ENCODE results near the gene SPATA25.
"Not testable (repeated sequence)": the region's sequence is repeated elsewhere in the genome, so short reads cannot be mapped to it uniquely, and the experiment has no call there.

DNA sequence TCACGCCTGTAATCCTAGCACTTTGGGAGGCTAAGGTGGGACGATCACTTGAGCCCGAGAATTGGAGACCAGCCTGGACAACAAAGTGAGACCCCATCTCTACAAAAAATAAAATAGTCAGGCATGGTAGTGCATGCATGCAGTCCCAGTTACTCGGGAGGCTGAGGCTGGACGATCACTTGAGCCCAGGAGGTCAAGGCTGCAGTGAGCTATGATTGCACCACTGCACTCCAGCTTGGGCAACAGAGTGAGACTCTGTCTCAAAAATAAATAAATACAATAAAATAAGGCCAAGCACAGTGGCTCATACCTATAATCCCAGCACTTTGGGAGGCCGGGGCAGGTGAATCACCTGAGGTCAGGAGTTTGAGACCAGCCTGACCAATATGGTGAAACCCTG lies 13.9 kb upstream of the SPATA25 start:
- TF ChIP-seq, protein P1, sequence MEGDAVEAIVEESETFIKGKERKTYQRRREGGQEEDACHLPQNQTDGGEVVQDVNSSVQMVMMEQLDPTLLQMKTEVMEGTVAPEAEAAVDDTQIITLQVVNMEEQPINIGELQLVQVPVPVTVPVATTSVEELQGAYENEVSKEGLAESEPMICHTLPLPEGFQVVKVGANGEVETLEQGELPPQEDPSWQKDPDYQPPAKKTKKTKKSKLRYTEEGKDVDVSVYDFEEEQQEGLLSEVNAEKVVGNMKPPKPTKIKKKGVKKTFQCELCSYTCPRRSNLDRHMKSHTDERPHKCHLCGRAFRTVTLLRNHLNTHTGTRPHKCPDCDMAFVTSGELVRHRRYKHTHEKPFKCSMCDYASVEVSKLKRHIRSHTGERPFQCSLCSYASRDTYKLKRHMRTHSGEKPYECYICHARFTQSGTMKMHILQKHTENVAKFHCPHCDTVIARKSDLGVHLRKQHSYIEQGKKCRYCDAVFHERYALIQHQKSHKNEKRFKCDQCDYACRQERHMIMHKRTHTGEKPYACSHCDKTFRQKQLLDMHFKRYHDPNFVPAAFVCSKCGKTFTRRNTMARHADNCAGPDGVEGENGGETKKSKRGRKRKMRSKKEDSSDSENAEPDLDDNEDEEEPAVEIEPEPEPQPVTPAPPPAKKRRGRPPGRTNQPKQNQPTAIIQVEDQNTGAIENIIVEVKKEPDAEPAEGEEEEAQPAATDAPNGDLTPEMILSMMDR (IDR thresholded peaks at IDR 0.05; ENCODE audit: insufficient read depth, low read length, poor library complexity, severe bottlenecking), result not testable (repeated sequence)
- not testable (repeated sequence) for TF ChIP-seq EZH2phosphoT487 (conservative IDR thresholded peaks at IDR 0.05; ENCODE audit: low read length)
